NCI-H2081 treated with DMSO at 0.1 percent for 48 hours (cell line): Measurements from ENCODE around the gene DNASE2.
"Not testable (repeated sequence)": the region's sequence is repeated elsewhere in the genome, so short reads cannot be mapped to it uniquely, and the experiment has no call there.

Experiments used
- DNase-seq: peaks from one replicate; lab custom pipeline; 2025; lab: John Stamatoyannopoulos, UW

DNASE2 gene

GRCh38 chr19:12864143-12864542 is 17.1 kb downstream of the DNASE2 start:
- DNase-seq: no peak

- no peak for DNase-seq
Observed at GRCh38 chr19:12859546-12859945, 21.7 kb downstream of the DNASE2 start.

GRCh38 chr19:12858041-12858928 is 23.0 kb downstream of the DNASE2 start:
- no peak for DNase-seq

- DNase-seq: no peak
Observed at GRCh38 chr19:12856653-12857052, 24.6 kb downstream of the DNASE2 start.

GRCh38 chr19:12847159-12848139 is 33.8 kb downstream of the DNASE2 start:
- DNase-seq: no peak

GRCh38 chr19:12846613-12847012 is 34.6 kb downstream of the DNASE2 start:
- not testable (repeated sequence) for DNase-seq

GRCh38 chr19:12843999-12844732 is 37.1 kb downstream of the DNASE2 start:
- DNase-seq: no peak

- DNase-seq: no peak
Observed at GRCh38 chr19:12843328-12843727, 37.9 kb downstream of the DNASE2 start.

GRCh38 chr19:12842511-12842910 is 38.7 kb downstream of the DNASE2 start:
- no peak for DNase-seq

GRCh38 chr19:12841094-12841493 is 40.2 kb downstream of the DNASE2 start:
- DNase-seq: no peak

- DNase-seq: no peak
Observed at GRCh38 chr19:12840091-12841079, 40.9 kb downstream of the DNASE2 start.

- no peak for DNase-seq
Observed at GRCh38 chr19:12838886-12839756, 42.1 kb downstream of the DNASE2 start.

- no peak for DNase-seq
Observed at GRCh38 chr19:12838182-12838885, 42.9 kb downstream of the DNASE2 start, which contains the start of gene MAST1. TSS of gene MAST1 (plus strand) at chr19:12838515. CDS start at chr19:12838573, 58 bp downstream.

GRCh38 chr19:12837225-12837624 is 44.0 kb downstream of the DNASE2 start:
- no peak for DNase-seq

GRCh38 chr19:12836529-12836863 is 44.8 kb downstream of the DNASE2 start:
- no peak for DNase-seq

GRCh38 chr19:12834976-12835757 is 46.1 kb downstream of the DNASE2 start:
- no peak for DNase-seq

GRCh38 chr19:12834566-12834943 is 46.7 kb downstream of the DNASE2 start, which contains the start of gene RTBDN:
TSS of gene RTBDN (minus strand) at chr19:12834579. CDS start at chr19:12829979, 4,600 bp downstream.
- DNase-seq: no peak
